ENCODE data around the gene R3HDM1.

DNA sequence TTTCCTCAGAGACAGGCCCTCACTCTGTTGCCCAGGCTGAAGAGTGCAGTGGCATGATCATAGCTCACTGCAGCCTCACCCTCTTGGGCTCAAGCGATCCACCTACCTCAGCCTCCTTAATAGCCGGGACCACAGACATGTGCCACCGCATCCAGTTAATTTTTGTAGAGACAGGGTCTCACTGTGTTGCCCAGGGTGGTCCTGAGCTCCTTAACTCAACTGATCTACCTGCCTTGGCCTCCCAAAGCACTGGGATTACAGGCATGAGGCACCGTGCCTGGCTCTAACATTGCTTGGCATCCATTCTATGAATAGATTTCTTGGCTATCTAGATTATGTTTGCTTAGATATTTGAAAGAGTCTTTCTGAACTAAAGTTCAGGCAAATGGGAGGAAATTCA is 21.6 kb downstream of the R3HDM1 start:
- no peak for TF ChIP-seq POLR2A (IDR thresholded peaks at IDR 0.05)
- TF ChIP-seq, protein P1, sequence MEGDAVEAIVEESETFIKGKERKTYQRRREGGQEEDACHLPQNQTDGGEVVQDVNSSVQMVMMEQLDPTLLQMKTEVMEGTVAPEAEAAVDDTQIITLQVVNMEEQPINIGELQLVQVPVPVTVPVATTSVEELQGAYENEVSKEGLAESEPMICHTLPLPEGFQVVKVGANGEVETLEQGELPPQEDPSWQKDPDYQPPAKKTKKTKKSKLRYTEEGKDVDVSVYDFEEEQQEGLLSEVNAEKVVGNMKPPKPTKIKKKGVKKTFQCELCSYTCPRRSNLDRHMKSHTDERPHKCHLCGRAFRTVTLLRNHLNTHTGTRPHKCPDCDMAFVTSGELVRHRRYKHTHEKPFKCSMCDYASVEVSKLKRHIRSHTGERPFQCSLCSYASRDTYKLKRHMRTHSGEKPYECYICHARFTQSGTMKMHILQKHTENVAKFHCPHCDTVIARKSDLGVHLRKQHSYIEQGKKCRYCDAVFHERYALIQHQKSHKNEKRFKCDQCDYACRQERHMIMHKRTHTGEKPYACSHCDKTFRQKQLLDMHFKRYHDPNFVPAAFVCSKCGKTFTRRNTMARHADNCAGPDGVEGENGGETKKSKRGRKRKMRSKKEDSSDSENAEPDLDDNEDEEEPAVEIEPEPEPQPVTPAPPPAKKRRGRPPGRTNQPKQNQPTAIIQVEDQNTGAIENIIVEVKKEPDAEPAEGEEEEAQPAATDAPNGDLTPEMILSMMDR (IDR thresholded peaks at IDR 0.05): no peak

All from right lobe of liver (tissue), 4 donors.